CD14-positive monocyte (primary cell): ENCODE results near the gene MFN2. TPM values are rescaled to one million over a fixed set of nuclear protein-coding genes. Genes with fewer than 3 reads are reported as not detected.
A peak's percentile ranks its signal among the peaks of the same experiment; 100 is the strongest.

Source experiments
- DNase-seq, 3 donors: peaks; one replicate each; pipeline ENCODE4 v3.0.0-alpha.2; 2011 to 2022
- H2AFZ ChIP-seq: 2 replicates; pipeline ENCODE4 v1.6.0; 2012; ENCODE audit warnings: mild to moderate bottlenecking, low read depth, low read length, inconsistent platforms; ENCODE audit not compliant: insufficient read depth, poor library complexity, severe bottlenecking
- H3K27ac ChIP-seq, 2 donors: 1 replicate in 1 of 2; 2 replicates in 1 of 2; pipeline ENCODE4 v1.5.1; 2012 to 2013; ENCODE audit warnings: low read length in 2 of 2, control low read depth in 1 of 2, inconsistent platforms in 1 of 2, low read depth in 1 of 2, mild to moderate bottlenecking in 1 of 2
- H3K27me3 ChIP-seq, 2 donors: one replicate each; pipeline versions ENCODE4 v1.6.0 to v1.6.1; 2011 to 2013; ENCODE audit warnings: low read length in 2 of 2; ENCODE audit not compliant: control insufficient read depth in 2 of 2, insufficient read depth in 2 of 2
- H3K36me3 ChIP-seq, 2 donors: replicated peaks in 1 of 2; 1 replicate in 1 of 2; 2 replicates in 1 of 2; pipeline versions ENCODE4 v1.5.1 to v1.6.1; 2012 to 2013; ENCODE audit warnings: low read length in 2 of 2, control low read depth in 1 of 2, inconsistent platforms in 1 of 2, mild to moderate bottlenecking in 1 of 2; ENCODE audit not compliant: insufficient read depth in 2 of 2, control insufficient read depth in 1 of 2
- H3K4me1 ChIP-seq, 2 donors: 1 replicate in 1 of 2; 2 replicates in 1 of 2; pipeline versions ENCODE4 v1.5.1 to v1.6.1; 2012 to 2013; ENCODE audit warnings: low read length in 2 of 2, control low read depth in 1 of 2, inconsistent platforms in 1 of 2, mild to moderate bottlenecking in 1 of 2, moderate library complexity in 1 of 2; ENCODE audit not compliant: insufficient read depth in 2 of 2, control insufficient read depth in 1 of 2
- H3K4me2 ChIP-seq: replicated peaks from 2 replicates; pipeline ENCODE3; 2012; ENCODE audit warnings: low read length, moderate library complexity, mild to moderate bottlenecking; ENCODE audit not compliant: poor library complexity, severe bottlenecking; ENCODE audit errors: extremely low read depth
- H3K4me3 ChIP-seq, 3 experiments: fragments of 200-600 bp in 1 of 3; sonication (generic) in 1 of 3; replicated peaks in 1 of 3; 1 replicate in 2 of 3; 2 replicates in 1 of 3; pipeline ENCODE4 v1.5.1; 2011 to 2013; ENCODE audit warnings: low read length in 3 of 3, mild to moderate bottlenecking in 3 of 3, control low read depth in 2 of 3, low read depth in 2 of 3, inconsistent platforms in 1 of 3, moderate library complexity in 1 of 3
- H3K79me2 ChIP-seq: 2 replicates; pipeline ENCODE4 v1.6.0; 2012; ENCODE audit warnings: mild to moderate bottlenecking, control low read depth, inconsistent platforms, low read length, moderate library complexity; ENCODE audit not compliant: insufficient read depth
- H3K9ac ChIP-seq: 2 replicates; pipeline ENCODE4 v1.6.0; 2017; ENCODE audit warnings: low read length, mild to moderate bottlenecking; ENCODE audit not compliant: insufficient read depth, poor library complexity, severe bottlenecking
- H3K9me3 ChIP-seq, 2 donors: replicated peaks in 1 of 2; 1 replicate in 1 of 2; 2 replicates in 1 of 2; pipeline versions ENCODE4 v1.5.1 to v1.6.1; 2012 to 2013; ENCODE audit warnings: low read length in 2 of 2, control low read depth in 1 of 2; ENCODE audit not compliant: control insufficient read depth in 1 of 2, insufficient read depth in 1 of 2
- H4K20me1 ChIP-seq: 2 replicates; pipeline ENCODE4 v1.6.0; 2012; ENCODE audit warnings: mild to moderate bottlenecking, low read length, control low read depth, moderate library complexity; ENCODE audit not compliant: insufficient read depth
- H3K27ac Mint-ChIP-seq, 7 donors: one replicate each; pipeline ENCODE4 v1.8.0; 2020; ENCODE audit warnings: mild to moderate bottlenecking in 7 of 7, mixed read lengths in 7 of 7, moderate library complexity in 6 of 7, inconsistent platforms in 2 of 7
- H3K27me3 Mint-ChIP-seq, 3 donors: one replicate each; pipeline ENCODE4 v1.8.0; 2021 to 2022; ENCODE audit warnings: low read depth in 3 of 3, mild to moderate bottlenecking in 3 of 3, mixed read lengths in 3 of 3, moderate library complexity in 3 of 3, inconsistent platforms in 1 of 3
- H3K36me3 Mint-ChIP-seq, 2 donors: one replicate each; pipeline ENCODE4 v1.8.0; 2020; ENCODE audit warnings: mixed read lengths in 2 of 2, inconsistent platforms in 1 of 2, mild to moderate bottlenecking in 1 of 2
- H3K4me1 Mint-ChIP-seq: one replicate; pipeline ENCODE4 v1.8.0; 2020; ENCODE audit warnings: mild to moderate bottlenecking, mixed read lengths
- H3K4me3 Mint-ChIP-seq, 2 donors: one replicate each; pipeline ENCODE4 v1.8.0; 2020; ENCODE audit warnings: mild to moderate bottlenecking in 2 of 2, mixed read lengths in 2 of 2, moderate library complexity in 1 of 2
- H3K9me3 Mint-ChIP-seq, 7 donors: one replicate each; pipeline ENCODE4 v1.8.0; 2020 to 2022; ENCODE audit warnings: mixed read lengths in 7 of 7, mild to moderate bottlenecking in 6 of 7, moderate library complexity in 6 of 7, inconsistent platforms in 2 of 7
- WGBS: methylation state at CpG from one replicate; pipeline ENCODE4 v1.1.5; 2013; ENCODE audit warnings: missing lambda C conversion rate; ENCODE audit not compliant: insufficient coverage; 5-methylcytosine and 5-hydroxymethylcytosine counted together
- intact Hi-C, 2 donors: fragments of 100-400 bp; cut with micrococcal nuclease; formaldehyde crosslinking; loops; one replicate each; pipeline versions ENCODE4 v1.15.0 to v1.15.1; 2023
- polyA plus RNA-seq, 3 donors: library from polyadenylated mRNA; depleted of rRNA in 1 of 3; unstranded in 2 of 3; stranded (reverse) in 1 of 3; fragments of 300-500 nt in 2 of 3; fragments of >200 nt in 1 of 3; fragmentation: Illumina TruSeq in 2 of 3; gene quantifications; 1 replicate in 2 of 3; 2 replicates in 1 of 3; pipeline ENCODE4 v1.2.3, GENCODE V29; 2012 to 2021
- TF ChIP-seq, protein P1 (sequence below): fragments of 200-600 bp; IDR thresholded peaks from one replicate; pipeline ENCODE4 v1.8.0; 2022; ENCODE audit warnings: antibody characterized with exemption, mild to moderate bottlenecking

MFN2 gene
- polyA plus RNA-seq, 3 donors, result 26.3 to 35.8 (median 30.3) TPM

GRCh38 chr1:12003762-12004161, 23.5 kb downstream of the MFN2 start:
- Mint-ChIP-seq H3K27me3 (peaks cover 0 to 2% (median 0%) of the 10 kb centered on the region in 3 donors), H3K4me1 (no peaks in the 10 kb centered on the region), H3K36me3 (peaks cover 90 to 98% of the 10 kb centered on the region in 2 donors), H3K4me3 (no peak overlapping the region), H3K9me3 (peaks cover 0 to 3% (median 0%) of the 10 kb centered on the region in 7 donors), H3K27ac (peak overlapping the region in 2 of 7 donors; percentile 3 to 32)
- Histone ChIP-seq H3K36me3 (peaks cover 77 to 91% of the 10 kb centered on the region in 2 donors), H3K27ac (no peak overlapping the region), H3K9me3 (no peaks in the 10 kb centered on the region), H3K79me2 (no peaks in the 10 kb centered on the region), H3K9ac (no peak overlapping the region), H4K20me1 (peaks cover 11% of the 10 kb centered on the region), H3K4me2 (no peak overlapping the region), H2AFZ (no peak overlapping the region), H3K4me1 (no peaks in the 10 kb centered on the region), H3K27me3 (no peaks in the 10 kb centered on the region), H3K4me3 (no peak overlapping the region)
- 97% methylated on average over 9 of the region's 12 CpGs for WGBS
- TF ChIP-seq, protein P1, sequence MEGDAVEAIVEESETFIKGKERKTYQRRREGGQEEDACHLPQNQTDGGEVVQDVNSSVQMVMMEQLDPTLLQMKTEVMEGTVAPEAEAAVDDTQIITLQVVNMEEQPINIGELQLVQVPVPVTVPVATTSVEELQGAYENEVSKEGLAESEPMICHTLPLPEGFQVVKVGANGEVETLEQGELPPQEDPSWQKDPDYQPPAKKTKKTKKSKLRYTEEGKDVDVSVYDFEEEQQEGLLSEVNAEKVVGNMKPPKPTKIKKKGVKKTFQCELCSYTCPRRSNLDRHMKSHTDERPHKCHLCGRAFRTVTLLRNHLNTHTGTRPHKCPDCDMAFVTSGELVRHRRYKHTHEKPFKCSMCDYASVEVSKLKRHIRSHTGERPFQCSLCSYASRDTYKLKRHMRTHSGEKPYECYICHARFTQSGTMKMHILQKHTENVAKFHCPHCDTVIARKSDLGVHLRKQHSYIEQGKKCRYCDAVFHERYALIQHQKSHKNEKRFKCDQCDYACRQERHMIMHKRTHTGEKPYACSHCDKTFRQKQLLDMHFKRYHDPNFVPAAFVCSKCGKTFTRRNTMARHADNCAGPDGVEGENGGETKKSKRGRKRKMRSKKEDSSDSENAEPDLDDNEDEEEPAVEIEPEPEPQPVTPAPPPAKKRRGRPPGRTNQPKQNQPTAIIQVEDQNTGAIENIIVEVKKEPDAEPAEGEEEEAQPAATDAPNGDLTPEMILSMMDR, result no peak
- DNase-seq, result no peak
- intact Hi-C loops, result no loop called here

DNA sequence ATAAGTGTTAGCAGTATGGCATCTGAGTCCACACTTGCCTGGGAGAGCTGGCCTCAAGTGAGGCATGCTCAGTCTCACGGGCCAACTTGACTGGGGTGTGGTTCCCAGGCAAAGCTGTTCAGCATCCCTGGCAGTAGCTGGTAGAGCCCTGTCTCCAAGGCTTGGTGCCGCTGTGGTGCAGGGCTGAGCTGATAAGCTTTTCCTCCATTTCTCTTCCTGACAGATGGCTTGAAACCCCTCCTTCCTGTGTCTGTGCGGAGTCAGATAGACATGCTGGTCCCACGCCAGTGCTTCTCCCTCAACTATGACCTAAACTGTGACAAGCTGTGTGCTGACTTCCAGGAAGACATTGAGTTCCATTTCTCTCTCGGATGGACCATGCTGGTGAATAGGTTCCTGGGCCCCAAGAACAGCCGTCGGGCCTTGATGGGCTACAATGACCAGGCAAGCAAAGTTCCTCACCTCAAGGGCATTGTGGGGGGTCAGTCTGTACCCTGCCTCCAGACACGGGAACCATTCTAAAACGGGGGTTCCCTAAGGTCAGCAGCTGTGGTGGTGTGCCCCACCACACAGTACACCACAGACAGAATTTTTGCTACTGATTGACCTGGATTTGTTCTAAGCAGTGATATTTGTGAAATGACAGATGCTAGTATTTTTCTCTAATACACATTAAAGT, 25.4 kb downstream of the MFN2 start:
- DNase-seq, result no peak
- no peak overlapping the region for H3K4me3 ChIP-seq
- Mint-ChIP-seq H3K9me3 (peaks cover 0 to 3% (median 0%) of the 10 kb centered on the region in 7 donors), H3K27ac (peak overlapping the region in 1 of 7 donors; percentile 17), H3K27me3 (peaks cover 0 to 2% (median 2%) of the 10 kb centered on the region in 3 donors), H3K36me3 (peaks cover 91 to 98% of the 10 kb centered on the region in 2 donors), H3K4me1 (no peaks in the 10 kb centered on the region), H3K4me3 (no peak overlapping the region)
- no peaks in the 10 kb centered on the region for H3K79me2 ChIP-seq
- peaks cover 82 to 91% of the 10 kb centered on the region in 2 donors for H3K36me3 ChIP-seq
- H3K27me3 ChIP-seq, result no peaks in the 10 kb centered on the region
- H3K4me2 ChIP-seq, result no peak overlapping the region
- no peaks in the 10 kb centered on the region for H3K4me1 ChIP-seq
- H3K9me3 ChIP-seq, result no peaks in the 10 kb centered on the region
- intact Hi-C loops, result no loop called here
- WGBS, result 88% methylated on average over 4 of the region's 9 CpGs
- no peak overlapping the region for H3K9ac ChIP-seq
- H3K27ac ChIP-seq, result no peak overlapping the region
- TF ChIP-seq, protein P1, result no peak
- H4K20me1 ChIP-seq, result peaks cover 11% of the 10 kb centered on the region
- H2AFZ ChIP-seq, result no peak overlapping the region
